ENCODE measurements around the gene AGAP1. TPM values are rescaled to one million over a fixed set of nuclear protein-coding genes. Genes with fewer than 3 reads are reported as not detected.

Gene AGAP1
- total and polyA plus RNA-seq, 2 donors from 2014 or later = 8.1 to 44.5 TPM

- no peaks in the 10 kb centered on the region for H3K4me1 ChIP-seq (ENCODE audit: control insufficient read depth in 2 of 3, insufficient read depth in 2 of 3, low read depth in 1 of 3, low read length in 3 of 3)
- intact Hi-C loops (cut with DNase I) = no loop called here
- no peak overlapping the region for H3K9ac ChIP-seq (ENCODE audit: low read length in 3 of 3)
- DNase-seq = no peak
- H3K4me3 ChIP-seq (ENCODE audit: low read length in 3 of 3) = no peak overlapping the region
- FAIRE-seq = no peak
- peaks cover 0 to 39% (median 18%) of the 10 kb centered on the region in 3 donors for H3K36me3 ChIP-seq (ENCODE audit: control insufficient read depth in 2 of 3, insufficient read depth in 3 of 3, low read length in 3 of 3)
- peaks cover 0 to 3% (median 0%) of the 10 kb centered on the region in 3 donors for H3K9me3 ChIP-seq (ENCODE audit: control insufficient read depth in 2 of 3, insufficient read depth in 1 of 3, low read length in 3 of 3)
- no peak overlapping the region for H3K27ac ChIP-seq (ENCODE audit: low read depth in 2 of 2, low read length in 2 of 2)
- no peaks in the 10 kb centered on the region for H3K27me3 ChIP-seq (ENCODE audit: control insufficient read depth, insufficient read depth, low read length)
- TF ChIP-seq, protein P1, sequence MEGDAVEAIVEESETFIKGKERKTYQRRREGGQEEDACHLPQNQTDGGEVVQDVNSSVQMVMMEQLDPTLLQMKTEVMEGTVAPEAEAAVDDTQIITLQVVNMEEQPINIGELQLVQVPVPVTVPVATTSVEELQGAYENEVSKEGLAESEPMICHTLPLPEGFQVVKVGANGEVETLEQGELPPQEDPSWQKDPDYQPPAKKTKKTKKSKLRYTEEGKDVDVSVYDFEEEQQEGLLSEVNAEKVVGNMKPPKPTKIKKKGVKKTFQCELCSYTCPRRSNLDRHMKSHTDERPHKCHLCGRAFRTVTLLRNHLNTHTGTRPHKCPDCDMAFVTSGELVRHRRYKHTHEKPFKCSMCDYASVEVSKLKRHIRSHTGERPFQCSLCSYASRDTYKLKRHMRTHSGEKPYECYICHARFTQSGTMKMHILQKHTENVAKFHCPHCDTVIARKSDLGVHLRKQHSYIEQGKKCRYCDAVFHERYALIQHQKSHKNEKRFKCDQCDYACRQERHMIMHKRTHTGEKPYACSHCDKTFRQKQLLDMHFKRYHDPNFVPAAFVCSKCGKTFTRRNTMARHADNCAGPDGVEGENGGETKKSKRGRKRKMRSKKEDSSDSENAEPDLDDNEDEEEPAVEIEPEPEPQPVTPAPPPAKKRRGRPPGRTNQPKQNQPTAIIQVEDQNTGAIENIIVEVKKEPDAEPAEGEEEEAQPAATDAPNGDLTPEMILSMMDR (IDR thresholded peaks at IDR 0.05; ENCODE audit: borderline replicate concordance, extremely low read depth, insufficient read depth) = no peak
Observed at GRCh38 chr2:235803028-235803427, 309.2 kb downstream of the AGAP1 start.

DNA sequence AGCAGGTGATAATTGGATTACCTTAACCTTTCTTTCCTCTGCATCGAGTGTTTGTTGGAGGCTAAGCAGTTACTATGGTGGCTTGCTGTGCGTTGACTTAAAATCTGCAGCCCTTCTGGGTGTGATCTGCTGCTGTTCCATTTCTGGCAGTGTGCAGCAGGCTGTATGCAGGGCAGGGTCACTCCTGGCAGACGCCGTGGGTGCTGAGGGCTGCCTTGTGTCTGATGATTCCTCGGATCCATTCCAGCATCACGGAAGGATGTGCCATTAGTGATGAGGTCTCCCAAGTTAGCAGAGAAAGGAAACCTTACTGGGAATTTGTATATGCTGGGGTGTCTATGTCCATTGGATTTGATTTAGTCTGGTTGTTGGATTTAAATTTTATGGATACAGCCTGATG, 310.8 kb downstream of the AGAP1 start:
- Histone ChIP-seq H3K9ac (ENCODE audit: low read length in 3 of 3) (no peak overlapping the region), H3K9me3 (ENCODE audit: control insufficient read depth in 2 of 3, insufficient read depth in 1 of 3, low read length in 3 of 3) (peaks cover 0 to 3% (median 0%) of the 10 kb centered on the region in 3 donors), H3K27me3 (ENCODE audit: control insufficient read depth, insufficient read depth, low read length) (no peaks in the 10 kb centered on the region), H3K36me3 (ENCODE audit: control insufficient read depth in 2 of 3, insufficient read depth in 3 of 3, low read length in 3 of 3) (peaks cover 0 to 34% (median 12%) of the 10 kb centered on the region in 3 donors), H3K4me3 (ENCODE audit: low read length in 3 of 3) (no peak overlapping the region), H3K4me1 (ENCODE audit: control insufficient read depth in 2 of 3, insufficient read depth in 2 of 3, low read depth in 1 of 3, low read length in 3 of 3) (no peaks in the 10 kb centered on the region), H3K27ac (ENCODE audit: low read depth in 2 of 2, low read length in 2 of 2) (no peak overlapping the region)
- TF ChIP-seq, protein P1 (IDR thresholded peaks at IDR 0.05; ENCODE audit: borderline replicate concordance, extremely low read depth, insufficient read depth) = no peak
- intact Hi-C loops (cut with DNase I) = no loop called here
- no peak for FAIRE-seq
- no peak for DNase-seq

- Histone ChIP-seq H3K4me3 (ENCODE audit: low read length in 3 of 3) (no peak overlapping the region), H3K27me3 (ENCODE audit: control insufficient read depth, insufficient read depth, low read length) (no peaks in the 10 kb centered on the region), H3K27ac (ENCODE audit: low read depth in 2 of 2, low read length in 2 of 2) (no peak overlapping the region), H3K4me1 (ENCODE audit: control insufficient read depth in 2 of 3, insufficient read depth in 2 of 3, low read depth in 1 of 3, low read length in 3 of 3) (no peaks in the 10 kb centered on the region), H3K9ac (ENCODE audit: low read length in 3 of 3) (no peak overlapping the region), H3K9me3 (ENCODE audit: control insufficient read depth in 2 of 3, insufficient read depth in 1 of 3, low read length in 3 of 3) (peaks cover 0 to 3% (median 0%) of the 10 kb centered on the region in 3 donors), H3K36me3 (ENCODE audit: control insufficient read depth in 2 of 3, insufficient read depth in 3 of 3, low read length in 3 of 3) (peaks cover 0 to 30% (median 4%) of the 10 kb centered on the region in 3 donors)
- FAIRE-seq (no peak), DNase-seq (no peak)
- TF ChIP-seq, protein P1 (IDR thresholded peaks at IDR 0.05; ENCODE audit: borderline replicate concordance, extremely low read depth, insufficient read depth) = no peak
- intact Hi-C loops (cut with DNase I) = no loop called here
Observed at GRCh38 chr2:235806986-235807750, 313.3 kb downstream of the AGAP1 start.

Data from kidney (tissue), 14 donors.